Renal pelvis (tissue), 3 donors: ENCODE measurements around the gene EHF. TPM values are rescaled to one million over a fixed set of nuclear protein-coding genes. Genes with fewer than 3 reads are reported as not detected.

Experiments
- polyA plus RNA-seq, 3 donors: library from polyadenylated mRNA; unstranded; fragments of 120-200 nt; gene quantifications; one replicate each; pipeline ENCODE4 v1.2.1, GENCODE V29; 2013; ENCODE audit not compliant: insufficient read length in 3 of 3

The EHF gene
- polyA plus RNA-seq, 3 donors, result 18.7 to 32.7 (median 25.1) TPM

Other genes starting within 250 kb of the EHF start
- gene CAT, start 182.2 kb upstream of the EHF start, polyA plus RNA-seq, result 100 to 1,000 TPM; 153 to 208 (median 174) TPM
- 100 to 1,000 TPM in 1 of 3 donors, 10 to 100 TPM in 2; 62.1 to 100 (median 64.4) TPM for gene ELF5, start 107.3 kb upstream of the EHF start, polyA plus RNA-seq